ENCODE measurements around the gene CABP1. TPM values are rescaled to one million over a fixed set of nuclear protein-coding genes. Genes with fewer than 3 reads are reported as not detected.

Gene CABP1
- total RNA-seq, 1 experiment from 2014 or later: not detected

GRCh38 chr12:120642826-120643225 is 2.4 kb downstream of the CABP1 start:
- no peaks in the 10 kb centered on the region for H3K36me3 ChIP-seq (ENCODE audit: control insufficient read depth, insufficient read depth, low read length)
- DNase-seq (ENCODE audit: low read depth, low spot score) (no peak), ATAC-seq (no peak)
- no peaks in the 10 kb centered on the region for H3K9me3 ChIP-seq (ENCODE audit: control insufficient read depth, insufficient read depth, low read depth, low read length)
- no TSS peak for BruUV-seq (replicated peaks)
- H3K4me3 ChIP-seq (ENCODE audit: low read depth in 2 of 2, low read length in 2 of 2): no peak overlapping the region
- H3K4me1 ChIP-seq (ENCODE audit: control insufficient read depth, insufficient read depth, low read length): no peaks in the 10 kb centered on the region
- no peak for TF ChIP-seq POLR2AphosphoS5 (IDR thresholded peaks at IDR 0.05; ENCODE audit: low read depth, low read length)
- TF ChIP-seq SIN3A (IDR thresholded peaks at IDR 0.05; ENCODE audit: borderline replicate concordance, insufficient read depth, low read depth, low read length): no peak
- no peak for TF ChIP-seq TCF7L2 (IDR thresholded peaks at IDR 0.05; ENCODE audit: low read depth, low read length)
- no peak for TF ChIP-seq REST (IDR thresholded peaks at IDR 0.05; ENCODE audit: insufficient read depth in 1 of 2, low read depth in 2 of 2, low read length in 1 of 2)
- TF ChIP-seq, protein P1, sequence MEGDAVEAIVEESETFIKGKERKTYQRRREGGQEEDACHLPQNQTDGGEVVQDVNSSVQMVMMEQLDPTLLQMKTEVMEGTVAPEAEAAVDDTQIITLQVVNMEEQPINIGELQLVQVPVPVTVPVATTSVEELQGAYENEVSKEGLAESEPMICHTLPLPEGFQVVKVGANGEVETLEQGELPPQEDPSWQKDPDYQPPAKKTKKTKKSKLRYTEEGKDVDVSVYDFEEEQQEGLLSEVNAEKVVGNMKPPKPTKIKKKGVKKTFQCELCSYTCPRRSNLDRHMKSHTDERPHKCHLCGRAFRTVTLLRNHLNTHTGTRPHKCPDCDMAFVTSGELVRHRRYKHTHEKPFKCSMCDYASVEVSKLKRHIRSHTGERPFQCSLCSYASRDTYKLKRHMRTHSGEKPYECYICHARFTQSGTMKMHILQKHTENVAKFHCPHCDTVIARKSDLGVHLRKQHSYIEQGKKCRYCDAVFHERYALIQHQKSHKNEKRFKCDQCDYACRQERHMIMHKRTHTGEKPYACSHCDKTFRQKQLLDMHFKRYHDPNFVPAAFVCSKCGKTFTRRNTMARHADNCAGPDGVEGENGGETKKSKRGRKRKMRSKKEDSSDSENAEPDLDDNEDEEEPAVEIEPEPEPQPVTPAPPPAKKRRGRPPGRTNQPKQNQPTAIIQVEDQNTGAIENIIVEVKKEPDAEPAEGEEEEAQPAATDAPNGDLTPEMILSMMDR (IDR thresholded peaks at IDR 0.05): no peak
- intact Hi-C loops (cut with micrococcal nuclease; ENCODE audit: unreplicated experiment): no loop called here
- in situ Hi-C loops (cut with HindIII; ENCODE audit: low pct_unique_long_range_greater_than_20kb, low sequenced_read_pairs): no loop called here
- H3K27me3 ChIP-seq (ENCODE audit: control insufficient read depth, insufficient read depth, low read length): peaks cover 9% of the 10 kb centered on the region
- ChIA-PET CTCF (no interaction called here), POLR2A (interaction anchor here (1.0 kb wide), 1 partner anchor 21 kb away, joined by 9 read pairs; no protein-coding TSS in a partner anchor)
- no peak overlapping the region for H3K27ac ChIP-seq (ENCODE audit: low read length)

DNA sequence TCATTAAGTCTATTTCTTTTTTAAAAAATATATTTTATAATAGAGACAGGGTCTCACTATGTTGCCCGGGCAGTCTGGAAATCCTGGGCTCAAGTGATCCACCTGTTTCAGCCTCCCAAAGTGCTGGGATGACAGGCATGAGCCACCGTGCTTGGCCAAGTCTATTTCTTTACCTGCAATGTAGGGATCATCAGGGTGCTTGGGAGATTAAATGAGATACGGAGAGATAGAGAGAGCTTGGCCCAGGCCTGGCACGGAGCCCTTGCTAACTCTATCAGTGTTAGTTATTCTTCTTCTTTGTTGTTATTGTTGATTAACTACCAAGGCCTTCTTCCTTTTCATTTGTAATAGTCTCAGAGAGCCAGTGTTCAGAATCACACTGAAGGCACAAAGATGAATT is 3.1 kb downstream of the CABP1 start:
- H3K27me3 ChIP-seq (ENCODE audit: control insufficient read depth, insufficient read depth, low read length): peaks cover 9% of the 10 kb centered on the region
- TF ChIP-seq, protein P1 (IDR thresholded peaks at IDR 0.05): no peak
- TF ChIP-seq REST (IDR thresholded peaks at IDR 0.05; ENCODE audit: insufficient read depth in 1 of 2, low read depth in 2 of 2, low read length in 1 of 2) (no peak), POLR2AphosphoS5 (IDR thresholded peaks at IDR 0.05; ENCODE audit: low read depth, low read length) (no peak), TCF7L2 (IDR thresholded peaks at IDR 0.05; ENCODE audit: low read depth, low read length) (no peak), SIN3A (IDR thresholded peaks at IDR 0.05; ENCODE audit: borderline replicate concordance, insufficient read depth, low read depth, low read length) (no peak)
- intact Hi-C loops (cut with micrococcal nuclease; ENCODE audit: unreplicated experiment) (no loop called here), in situ Hi-C loops (cut with HindIII; ENCODE audit: low pct_unique_long_range_greater_than_20kb, low sequenced_read_pairs) (no loop called here)
- H3K36me3 ChIP-seq (ENCODE audit: control insufficient read depth, insufficient read depth, low read length): no peaks in the 10 kb centered on the region
- H3K4me1 ChIP-seq (ENCODE audit: control insufficient read depth, insufficient read depth, low read length): no peaks in the 10 kb centered on the region
- no TSS peak for BruUV-seq (replicated peaks)
- no peak overlapping the region for H3K4me3 ChIP-seq (ENCODE audit: low read depth in 2 of 2, low read length in 2 of 2)
- DNase-seq (ENCODE audit: low read depth, low spot score): no peak
- ChIA-PET POLR2A (no interaction called here), CTCF (no interaction called here)
- no peaks in the 10 kb centered on the region for H3K9me3 ChIP-seq (ENCODE audit: control insufficient read depth, insufficient read depth, low read depth, low read length)
- H3K27ac ChIP-seq (ENCODE audit: low read length): no peak overlapping the region
- no peak for ATAC-seq

All from Panc1 (cell line).